HG03066 (cell line): ENCODE results near the gene C2orf81.

Experiments
- ATAC-seq: cut with Tn5 transposase; IDR thresholded peaks from one replicate; pipeline ENCODE4 v1.9.1; 2021; ENCODE audit warnings: low read depth; ENCODE audit not compliant: unreplicated experiment

C2orf81 gene

GRCh38 chr2:74366036-74366435, 55.4 kb downstream of the C2orf81 start:
- no peak for ATAC-seq

GRCh38 chr2:74364533-74365505, 56.6 kb downstream of the C2orf81 start:
- no peak for ATAC-seq
